Vagina (tissue), 2 donors: ENCODE measurements around the gene CCDC167. TPM values are rescaled to one million over a fixed set of nuclear protein-coding genes. Genes with fewer than 3 reads are reported as not detected.
A peak's percentile ranks its signal among the peaks of the same experiment; 100 is the strongest.
"Not testable (repeated sequence)": the region's sequence is repeated elsewhere in the genome, so short reads cannot be mapped to it uniquely, and the experiment has no call there.

Experiments used
- DNase-seq, 2 donors: peaks; one replicate each; pipeline ENCODE4 v3.0.0-alpha.2; 2017; ENCODE audit errors: extremely low spot score in 2 of 2
- H3K27ac ChIP-seq: fragments of 200-600 bp; sonication (generic); one replicate; pipeline ENCODE4 v1.5.1; 2019
- H3K27me3 ChIP-seq: fragments of 200-600 bp; sonication (generic); one replicate; pipeline ENCODE4 v1.5.1; 2019
- H3K36me3 ChIP-seq, 2 donors: fragments of 200-600 bp; sonication (generic); one replicate each; pipeline ENCODE4 v1.5.1; 2017 to 2019
- H3K4me1 ChIP-seq: fragments of 200-600 bp; sonication (generic); one replicate; pipeline ENCODE4 v1.5.1; 2019
- H3K4me3 ChIP-seq, 2 donors: fragments of 200-600 bp; sonication (generic); 1 replicate in 1 of 2; 2 replicates in 1 of 2; pipeline ENCODE4 v1.5.1; 2016 to 2019
- H3K9me3 ChIP-seq: fragments of 200-600 bp; sonication (generic); one replicate; pipeline ENCODE4 v1.5.1; 2019
- CTCF ChIP-seq, 3 experiments: fragments of 450-650 bp in 2 of 3; fragments of 200-600 bp in 1 of 3; sonication (generic) in 1 of 3; IDR thresholded peaks; one replicate each; pipeline ENCODE4 v1.5.1; 2017 to 2019; ENCODE audit warnings: antibody characterized with exemption in 3 of 3, mild to moderate bottlenecking in 2 of 3, moderate library complexity in 2 of 3
- POLR2A ChIP-seq, 2 donors: fragments of 450-650 bp; IDR thresholded peaks; one replicate each; pipeline ENCODE4 v1.6.1; 2017; ENCODE audit warnings: antibody characterized with exemption in 2 of 2, mild to moderate bottlenecking in 2 of 2, moderate library complexity in 2 of 2
- POLR2AphosphoS5 ChIP-seq, 2 donors: sonication (generic); formaldehyde crosslinking; IDR thresholded peaks; one replicate each; pipeline ENCODE4 v1.9.0; 2017; ENCODE audit warnings: antibody characterized with exemption in 2 of 2, mild to moderate bottlenecking in 2 of 2, low read depth in 1 of 2; ENCODE audit not compliant: insufficient read depth in 1 of 2
- intact Hi-C: fragments of 100-400 bp; cut with DNase I; formaldehyde crosslinking; loops from one replicate; pipeline ENCODE4 v1.15.1; 2023
- total RNA-seq: library from RNA; depleted of rRNA; stranded (reverse); fragments of >200 nt; gene quantifications from one replicate; pipeline ENCODE4 v1.2.3, GENCODE V29; 2016

The CCDC167 gene
- total RNA-seq, 1 donor from 2014 or later: 34.6 TPM

- no peak for DNase-seq
- Histone ChIP-seq H3K4me1 (no peaks in the 10 kb centered on the region), H3K27ac (no peak overlapping the region), H3K9me3 (no peaks in the 10 kb centered on the region), H3K4me3 (no peak overlapping the region), H3K27me3 (no peaks in the 10 kb centered on the region), H3K36me3 (peaks cover 0 to 77% of the 10 kb centered on the region in 2 donors)
- intact Hi-C loops: no loop called here
- TF ChIP-seq POLR2AphosphoS5 (IDR thresholded peaks at IDR 0.05; ENCODE audit: insufficient read depth in 1 of 2, low read depth in 1 of 2): no peak
- no peak for TF ChIP-seq CTCF (IDR thresholded peaks at IDR 0.05)
- no peak for TF ChIP-seq POLR2A (IDR thresholded peaks at IDR 0.05)
These were observed 49.7 kb downstream of the CCDC167 start for GRCh38 chr6:37449984-37450383.

- Histone ChIP-seq H3K4me1 (peaks cover 20% of the 10 kb centered on the region), H3K36me3 (peaks cover 0 to 46% of the 10 kb centered on the region in 2 donors), H3K27ac (peak overlapping the region; percentile 66), H3K4me3 (peak overlapping the region in 1 of 2 donors; percentile 30)
- H3K9me3 ChIP-seq, H3K27me3 ChIP-seq, DNase-seq, intact Hi-C loops: not testable (repeated sequence)
These were observed 56.5 kb downstream of the CCDC167 start for GRCh38 chr6:37443216-37443542.

GRCh38 chr6:37442416-37443215, 57.1 kb downstream of the CCDC167 start:
- DNase-seq: no peak
- peaks cover 0 to 43% of the 10 kb centered on the region in 2 donors for H3K36me3 ChIP-seq
- H3K4me3 ChIP-seq: peak overlapping the region in 1 of 2 donors; percentile 30
- H3K27me3 ChIP-seq: no peaks in the 10 kb centered on the region
- no peaks in the 10 kb centered on the region for H3K9me3 ChIP-seq
- H3K4me1 ChIP-seq: peaks cover 20% of the 10 kb centered on the region
- no peak for TF ChIP-seq CTCF (IDR thresholded peaks at IDR 0.05)
- no peak for TF ChIP-seq POLR2AphosphoS5 (IDR thresholded peaks at IDR 0.05; ENCODE audit: insufficient read depth in 1 of 2, low read depth in 1 of 2)
- TF ChIP-seq POLR2A (IDR thresholded peaks at IDR 0.05): no peak
- H3K27ac ChIP-seq: peak overlapping the region; percentile 66
- intact Hi-C loops: no loop called here

DNA sequence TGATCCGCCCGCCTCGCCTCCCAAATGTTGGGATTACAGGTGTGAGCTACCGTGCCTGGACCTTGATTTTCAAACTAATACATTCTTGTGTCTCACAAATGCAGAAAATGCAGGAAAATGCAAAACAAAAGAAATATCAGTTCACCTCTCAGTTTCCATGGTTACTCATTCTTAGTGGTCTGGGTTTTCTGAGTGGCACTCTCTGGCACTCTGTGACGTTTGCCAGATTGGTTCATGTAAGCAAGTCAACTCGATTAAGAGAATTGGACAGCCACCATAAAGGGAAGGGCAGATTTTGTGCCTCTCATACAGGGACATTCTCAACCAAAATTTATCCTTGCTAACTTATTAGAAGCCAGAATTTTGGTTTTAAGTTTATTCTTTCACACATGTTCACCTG, 58.0 kb downstream of the CCDC167 start:
- DNase-seq: no peak
- Histone ChIP-seq H3K4me1 (peaks cover 20% of the 10 kb centered on the region), H3K27me3 (no peaks in the 10 kb centered on the region), H3K4me3 (no peak overlapping the region), H3K9me3 (no peaks in the 10 kb centered on the region), H3K27ac (no peak overlapping the region), H3K36me3 (peaks cover 0 to 40% of the 10 kb centered on the region in 2 donors)
- intact Hi-C loops: no loop called here
- TF ChIP-seq CTCF (IDR thresholded peaks at IDR 0.05) (no peak), POLR2A (IDR thresholded peaks at IDR 0.05) (no peak), POLR2AphosphoS5 (IDR thresholded peaks at IDR 0.05; ENCODE audit: insufficient read depth in 1 of 2, low read depth in 1 of 2) (no peak)

GRCh38 chr6:37438930-37439329, 60.8 kb downstream of the CCDC167 start:
- no peaks in the 10 kb centered on the region for H3K9me3 ChIP-seq
- no peaks in the 10 kb centered on the region for H3K27me3 ChIP-seq
- no peak overlapping the region for H3K4me3 ChIP-seq
- H3K4me1 ChIP-seq: peaks cover 29% of the 10 kb centered on the region
- H3K27ac ChIP-seq: no peak overlapping the region
- intact Hi-C loops: no loop called here
- H3K36me3 ChIP-seq: peaks cover 0 to 31% of the 10 kb centered on the region in 2 donors
- no peak for TF ChIP-seq POLR2A (IDR thresholded peaks at IDR 0.05)
- TF ChIP-seq CTCF (IDR thresholded peaks at IDR 0.05): no peak
- no peak for TF ChIP-seq POLR2AphosphoS5 (IDR thresholded peaks at IDR 0.05; ENCODE audit: insufficient read depth in 1 of 2, low read depth in 1 of 2)
- DNase-seq: no peak
